ENCODE measurements around the gene PCP4. TPM values are rescaled to one million over a fixed set of nuclear protein-coding genes. Genes with fewer than 3 reads are reported as not detected.

The PCP4 gene
- total RNA-seq, 4 donors from 2014 or later: not detected

GRCh38 chr21:39850333-39850732, 16.9 kb upstream of the PCP4 start:
- DNase-seq (no peak), ATAC-seq (no peak)
- no peak overlapping the region for H3K27ac ChIP-seq
- H3K9me3 ChIP-seq: no peaks in the 10 kb centered on the region
- intact Hi-C loops (cut with DNase I; ENCODE audit: low total_unique reads): no loop called here
- in situ Hi-C loops (cut with MboI; ENCODE audit: low sequenced_read_pairs in 4 of 4): loop anchor here in 3 of 4 donors (25.0 kb wide), 2 partner anchors 262 to 287 kb away; no protein-coding TSS in a partner anchor
- TF ChIP-seq CTCF (IDR thresholded peaks at IDR 0.05 in 4 of 5, conservative IDR thresholded peaks at IDR 0.05 in 1 of 5) (no peak), POLR2A (IDR thresholded peaks at IDR 0.05) (no peak)
- H3K4me1 ChIP-seq: no peaks in the 10 kb centered on the region
- H3K27me3 ChIP-seq: no peaks in the 10 kb centered on the region
- no peaks in the 10 kb centered on the region for H3K36me3 ChIP-seq
- H3K4me3 ChIP-seq: no peak overlapping the region

- no peak for ATAC-seq
- in situ Hi-C loops (cut with MboI; ENCODE audit: low sequenced_read_pairs in 4 of 4): loop anchor here in 3 of 4 donors (25.0 kb wide), 2 partner anchors 261 to 286 kb away; no protein-coding TSS in a partner anchor
- TF ChIP-seq POLR2A (IDR thresholded peaks at IDR 0.05): no peak
- no peak for TF ChIP-seq CTCF (IDR thresholded peaks at IDR 0.05 in 4 of 5, conservative IDR thresholded peaks at IDR 0.05 in 1 of 5)
- Histone ChIP-seq H3K4me1 (no peaks in the 10 kb centered on the region), H3K27me3 (no peaks in the 10 kb centered on the region), H3K36me3 (no peaks in the 10 kb centered on the region), H3K9me3 (no peaks in the 10 kb centered on the region), H3K4me3 (no peak overlapping the region), H3K27ac (no peak overlapping the region)
- DNase-seq: no peak
- intact Hi-C loops (cut with DNase I; ENCODE audit: low total_unique reads): no loop called here
Observed at GRCh38 chr21:39851002-39851618, 16.1 kb upstream of the PCP4 start.

GRCh38 chr21:39852021-39852721, 15.1 kb upstream of the PCP4 start:
- DNase-seq (no peak), ATAC-seq (no peak)
- no peak for TF ChIP-seq POLR2A (IDR thresholded peaks at IDR 0.05)
- TF ChIP-seq CTCF (IDR thresholded peaks at IDR 0.05 in 4 of 5, conservative IDR thresholded peaks at IDR 0.05 in 1 of 5): no peak
- Histone ChIP-seq H3K9me3 (no peaks in the 10 kb centered on the region), H3K4me1 (no peaks in the 10 kb centered on the region), H3K27ac (no peak overlapping the region), H3K4me3 (no peak overlapping the region), H3K27me3 (no peaks in the 10 kb centered on the region), H3K36me3 (no peaks in the 10 kb centered on the region)
- intact Hi-C loops (cut with DNase I; ENCODE audit: low total_unique reads) (no loop called here), in situ Hi-C loops (cut with MboI; ENCODE audit: low sequenced_read_pairs in 4 of 4) (loop anchor here in 3 of 4 donors (25.0 kb wide), 2 partner anchors 260 to 285 kb away; no protein-coding TSS in a partner anchor)

- in situ Hi-C loops (cut with MboI; ENCODE audit: low sequenced_read_pairs in 4 of 4): loop anchor here in 3 of 4 donors (25.0 kb wide), 2 partner anchors 259 to 284 kb away; no protein-coding TSS in a partner anchor
- intact Hi-C loops (cut with DNase I; ENCODE audit: low total_unique reads): no loop called here
- no peak overlapping the region for H3K4me3 ChIP-seq
- no peaks in the 10 kb centered on the region for H3K4me1 ChIP-seq
- H3K27me3 ChIP-seq: no peaks in the 10 kb centered on the region
- no peaks in the 10 kb centered on the region for H3K36me3 ChIP-seq
- ATAC-seq (no peak), DNase-seq (no peak)
- TF ChIP-seq POLR2A (IDR thresholded peaks at IDR 0.05): no peak
- TF ChIP-seq CTCF (IDR thresholded peaks at IDR 0.05 in 4 of 5, conservative IDR thresholded peaks at IDR 0.05 in 1 of 5): no peak
- no peaks in the 10 kb centered on the region for H3K9me3 ChIP-seq
- H3K27ac ChIP-seq: no peak overlapping the region
Observed at GRCh38 chr21:39852726-39853500, 14.3 kb upstream of the PCP4 start.

All from gastrocnemius medialis (tissue), 4 donors.